GM10847 (cell line): Measurements from ENCODE around the gene PCYT1A.

ENCODE experiments used
- POLR2A ChIP-seq: IDR thresholded peaks from 2 replicates; pipeline ENCODE4 v1.6.1; 2011; ENCODE audit not compliant: insufficient read length; ENCODE audit errors: extremely low read depth

PCYT1A gene

GRCh38 chr3:196193133-196193735, 94.3 kb downstream of the PCYT1A start:
- TF ChIP-seq POLR2A = no peak

DNA sequence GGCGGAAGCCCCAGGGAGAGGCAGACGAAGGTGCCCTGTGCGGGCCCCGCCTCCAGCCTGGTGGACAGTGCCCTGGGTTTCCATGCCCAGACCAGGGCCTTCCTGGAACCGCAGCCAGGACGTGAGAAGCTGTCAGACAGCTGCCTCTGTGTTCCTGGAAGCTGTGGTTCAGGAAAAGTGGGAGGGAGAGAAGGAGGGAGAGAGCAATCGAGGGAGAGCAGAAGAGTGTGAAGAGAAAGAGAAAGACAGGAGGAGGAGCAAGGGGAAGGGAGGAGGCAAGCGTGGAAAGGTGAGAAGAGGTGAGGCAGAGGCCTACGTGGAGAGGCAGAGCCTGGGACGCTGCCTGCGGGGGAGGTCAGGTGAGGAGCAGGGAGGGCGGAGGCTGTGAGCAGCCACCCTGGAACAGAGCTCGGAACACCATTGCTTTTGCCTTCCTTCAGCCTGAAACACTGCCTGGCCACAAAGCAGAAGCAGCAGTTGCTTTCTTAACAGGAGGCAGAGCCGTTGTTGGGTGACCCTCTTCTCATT, 94.9 kb downstream of the PCYT1A start:
- TF ChIP-seq POLR2A = no peak

- no peak for TF ChIP-seq POLR2A
Observed at GRCh38 chr3:196192036-196192523, 95.4 kb downstream of the PCYT1A start.

DNA sequence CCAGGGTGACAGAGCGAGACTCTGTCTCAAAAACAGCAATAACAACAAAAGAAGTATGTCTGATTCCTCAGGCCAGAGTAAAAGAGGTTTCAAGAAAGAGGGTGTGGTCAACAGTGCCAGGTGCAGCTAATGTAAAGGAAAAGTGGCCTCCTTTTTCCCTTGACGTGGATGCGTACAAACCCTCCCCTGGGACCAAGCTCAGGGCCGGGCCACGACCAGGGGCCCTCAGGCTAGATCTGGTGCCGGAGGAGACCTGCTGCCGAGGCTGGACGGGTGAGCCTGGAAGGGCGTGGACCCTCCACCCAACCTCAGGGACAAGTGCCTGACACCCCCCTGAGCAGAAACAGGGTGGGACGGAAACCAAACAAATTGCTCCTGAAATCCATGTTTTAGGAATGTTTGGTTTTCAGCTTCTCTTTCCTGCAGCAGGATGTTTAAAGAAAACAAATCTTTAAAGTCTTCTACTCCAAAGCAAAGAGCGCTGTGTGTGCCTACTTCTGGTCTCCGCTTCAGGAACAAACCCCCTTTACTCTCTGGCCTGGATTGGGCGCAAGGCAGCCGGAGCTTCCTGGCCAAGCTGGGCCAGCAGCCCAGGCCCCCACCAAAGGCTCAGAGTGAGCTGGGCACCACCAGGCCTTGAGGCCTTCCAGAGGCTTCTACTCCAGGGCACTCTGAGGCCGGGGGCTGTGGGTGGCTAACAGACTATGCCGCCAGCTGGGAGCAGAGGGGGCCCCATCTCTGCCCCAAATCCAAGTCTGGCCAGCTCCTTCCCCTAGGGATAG, 97.8 kb downstream of the PCYT1A start:
- no peak for TF ChIP-seq POLR2A

DNA sequence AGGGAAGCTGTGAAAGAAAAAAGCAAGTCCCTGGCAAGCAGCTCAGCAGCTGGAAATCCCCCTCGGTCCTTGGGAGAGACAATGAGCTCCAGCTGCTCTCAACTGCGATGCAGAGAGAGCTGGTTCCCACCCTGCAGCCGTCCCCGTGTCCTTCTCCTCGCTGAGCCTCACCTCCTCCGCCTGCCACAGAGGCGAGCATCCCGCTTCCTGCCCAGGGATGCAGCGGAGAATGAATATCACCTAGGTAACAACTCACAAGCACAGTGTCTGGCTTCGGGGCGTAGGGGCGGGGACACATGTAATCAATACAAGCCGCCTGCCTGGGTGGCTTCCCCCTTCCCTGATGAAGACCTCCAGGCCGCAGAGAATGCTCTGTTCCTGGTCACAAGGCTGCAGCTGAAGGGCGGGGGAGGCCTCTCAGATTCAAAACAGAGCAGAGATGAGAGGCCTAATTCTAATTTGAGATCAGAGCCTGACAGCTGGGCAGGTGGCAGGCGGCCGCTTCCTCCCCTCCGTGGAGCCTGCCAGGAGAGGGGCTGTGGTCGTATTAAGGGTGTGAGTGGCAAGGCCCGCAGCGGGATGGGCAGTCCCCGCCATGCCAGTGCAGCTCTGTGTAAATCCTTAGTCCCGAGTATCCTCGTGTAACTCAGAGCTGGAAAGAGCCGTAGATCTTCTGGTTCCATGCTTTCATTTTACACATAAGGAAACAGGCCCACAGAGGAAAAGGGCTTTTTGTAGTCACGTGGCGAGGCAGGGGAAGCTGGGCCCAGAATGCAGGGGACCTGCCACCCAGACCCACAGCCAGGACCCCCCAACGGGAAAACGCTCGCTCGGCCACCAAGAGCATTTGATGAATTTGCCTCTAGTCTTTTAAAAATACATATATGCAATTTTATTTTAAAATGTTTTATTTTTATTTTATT, 100.6 kb downstream of the PCYT1A start:
- peak; percentile 2 for TF ChIP-seq POLR2A

GRCh38 chr3:196184881-196185280, 102.6 kb downstream of the PCYT1A start:
- no peak for TF ChIP-seq POLR2A

DNA sequence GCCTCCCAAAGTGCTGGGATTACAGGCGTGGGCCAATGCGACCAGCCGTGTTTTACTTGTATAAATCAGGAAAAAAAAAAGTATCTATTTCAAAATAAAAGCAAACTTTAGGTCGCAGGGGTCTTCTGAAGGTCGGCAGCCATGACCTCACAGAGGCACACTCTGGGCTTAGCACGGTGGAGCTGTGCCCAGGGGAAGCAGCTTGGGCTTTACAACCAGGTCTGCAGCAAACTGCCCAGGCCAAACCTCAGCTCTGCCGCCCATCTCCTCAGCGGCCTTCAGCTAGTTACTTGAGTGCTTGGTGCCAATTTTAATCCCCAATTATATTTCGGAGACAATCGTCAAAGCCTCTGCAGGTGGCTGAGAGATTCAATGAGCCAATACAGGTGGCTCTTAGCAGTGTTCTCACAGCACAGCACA, 106.4 kb downstream of the PCYT1A start:
- no peak for TF ChIP-seq POLR2A

GRCh38 chr3:196180346-196180745, 107.2 kb downstream of the PCYT1A start:
- TF ChIP-seq POLR2A = no peak
